ENCODE data around the gene PHTF2. TPM values are rescaled to one million over a fixed set of nuclear protein-coding genes. Genes with fewer than 3 reads are reported as not detected.
"Not testable (repeated sequence)": the region's sequence is repeated elsewhere in the genome, so short reads cannot be mapped to it uniquely, and the experiment has no call there.

Gene PHTF2
- total RNA-seq, 1 experiment from 2014 or later = 2.8 TPM

- DNase-seq (ENCODE audit: low read depth) = no peak
- in situ Hi-C loops (cut with HindIII; ENCODE audit: low pct_unique_long_range_greater_than_20kb, low sequenced_read_pairs) = no loop called here
These were observed 195.3 kb downstream of the PHTF2 start for GRCh38 chr7:77993838-77994237.

DNA sequence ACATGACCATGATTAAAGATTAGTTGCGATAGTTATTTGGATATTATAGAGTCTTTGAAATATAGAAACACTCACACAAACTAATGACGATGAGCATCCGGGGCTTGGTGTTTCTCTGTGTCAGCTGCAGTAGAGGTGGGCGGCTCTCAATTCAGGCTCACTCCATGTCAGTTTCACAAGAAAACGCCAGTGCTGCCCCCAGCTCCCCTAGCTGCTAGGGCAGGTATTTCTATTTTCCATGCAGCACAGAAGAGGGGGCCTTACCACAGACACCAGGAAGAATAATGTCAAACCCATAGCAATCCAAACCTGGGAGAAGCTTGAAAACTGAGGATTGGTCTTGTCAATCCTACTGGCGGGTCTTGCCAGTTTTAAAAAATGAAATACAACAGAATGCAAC lies 197.1 kb downstream of the PHTF2 start:
- in situ Hi-C loops (cut with HindIII; ENCODE audit: low pct_unique_long_range_greater_than_20kb, low sequenced_read_pairs) = no loop called here

GRCh38 chr7:77999168-77999567 lies 200.6 kb downstream of the PHTF2 start:
- in situ Hi-C loops (cut with HindIII; ENCODE audit: low pct_unique_long_range_greater_than_20kb, low sequenced_read_pairs); DNase-seq (ENCODE audit: low read depth): not testable (repeated sequence)

More for the DNA sequence above, 197.1 kb downstream of the PHTF2 start:
- DNase-seq (ENCODE audit: low read depth) = no peak

DNA sequence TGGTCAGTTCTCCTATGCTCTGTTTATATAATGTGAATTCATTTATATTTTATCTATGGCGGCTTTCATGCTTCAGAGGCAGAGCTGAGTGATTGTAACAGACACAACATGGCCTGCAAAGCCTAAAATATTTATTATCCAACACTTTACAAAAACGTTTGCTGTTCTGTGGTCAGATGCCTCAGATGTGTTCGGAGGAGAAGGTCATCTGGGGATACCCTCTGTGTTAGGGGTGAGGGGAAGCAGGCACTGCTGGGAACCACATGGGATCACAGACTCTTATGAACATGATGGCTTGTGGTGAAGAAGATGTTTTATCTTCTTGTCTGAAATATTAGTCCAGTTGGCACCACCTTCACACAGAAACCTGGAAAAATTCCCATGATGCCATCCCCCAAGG lies 203.4 kb downstream of the PHTF2 start:
- in situ Hi-C loops (cut with HindIII; ENCODE audit: low pct_unique_long_range_greater_than_20kb, low sequenced_read_pairs) = no loop called here
- no peak for DNase-seq (ENCODE audit: low read depth)

DNA sequence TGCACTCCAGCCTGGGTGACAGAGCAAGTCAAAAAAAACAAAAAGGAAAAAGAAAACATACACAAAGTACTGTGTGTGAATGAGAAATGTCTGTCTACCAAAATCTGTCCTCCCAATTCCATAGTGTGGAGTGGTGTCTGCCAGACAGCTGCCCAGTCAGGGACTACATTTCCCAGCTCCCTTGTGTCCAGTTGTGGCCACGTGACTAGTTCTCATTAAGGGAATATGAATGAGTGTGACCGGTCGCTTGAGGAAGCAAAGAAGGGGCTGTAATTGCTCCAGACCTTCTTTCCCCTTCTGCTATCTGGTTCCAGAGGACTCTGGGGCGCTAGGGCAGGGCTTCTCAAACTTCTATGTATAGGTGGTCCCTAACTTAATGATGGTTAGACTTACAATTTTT lies 204.1 kb downstream of the PHTF2 start:
- in situ Hi-C loops (cut with HindIII; ENCODE audit: low pct_unique_long_range_greater_than_20kb, low sequenced_read_pairs) = no loop called here
- no peak for DNase-seq (ENCODE audit: low read depth)

DNA sequence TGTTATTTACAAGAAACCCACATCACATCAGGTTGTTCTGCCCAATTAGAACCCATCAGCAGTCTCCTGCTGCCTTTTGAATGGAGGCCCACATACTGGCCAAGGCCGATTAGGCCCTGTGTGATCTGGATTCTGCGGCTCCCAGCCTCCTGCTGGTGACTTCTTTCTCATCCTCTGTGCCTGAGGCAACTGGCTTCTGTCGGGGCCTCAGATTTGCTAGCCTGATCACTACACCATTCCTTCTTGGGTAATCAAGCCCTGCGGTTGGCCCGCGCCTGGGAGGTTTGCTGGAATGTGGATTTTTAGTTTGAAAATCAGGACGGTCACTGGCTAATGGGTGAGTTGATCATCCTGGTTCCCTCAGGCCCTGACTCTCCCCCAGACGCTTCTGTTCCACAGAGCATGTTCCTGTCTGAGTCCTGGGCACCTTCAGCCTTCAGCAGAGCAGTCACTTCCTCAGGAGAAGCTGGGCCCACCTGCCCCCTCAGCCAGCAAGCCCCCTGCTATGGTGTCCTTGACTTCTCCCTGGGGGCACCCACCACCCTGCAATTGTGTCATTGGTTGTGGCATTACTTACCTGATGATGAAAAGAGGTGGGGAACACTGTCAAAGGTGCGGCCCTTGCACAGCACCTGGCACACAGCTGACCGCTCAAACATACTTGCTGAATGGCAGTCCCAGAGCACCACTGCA lies 207.6 kb downstream of the PHTF2 start:
- no peak for DNase-seq (ENCODE audit: low read depth)
- in situ Hi-C loops (cut with HindIII; ENCODE audit: low pct_unique_long_range_greater_than_20kb, low sequenced_read_pairs) = no loop called here

Other genes starting within 250 kb of the PHTF2 start
- 8.9 and 9.2 TPM in 2 replicates for gene RSBN1L, start 102.3 kb upstream of the PHTF2 start, total RNA-seq (2014; rRNA removed; shearing (Covaris generic); ENCODE audit: low replicate concordance)
- gene TMEM60, start 339 bp upstream of the PHTF2 start, total RNA-seq (2014; rRNA removed; shearing (Covaris generic); ENCODE audit: low replicate concordance) = 17.5 and 22.0 TPM in 2 replicates

Measured in Caki2 (cell line).